K562 (cell line): Measurements from ENCODE around the gene CD46. TPM values are rescaled to one million over a fixed set of nuclear protein-coding genes. Genes with fewer than 3 reads are reported as not detected.
A peak's percentile ranks its signal among the peaks of the same experiment; 100 is the strongest.

Experiments
- ATAC-seq: fragments of 200-7000 bp; cut with Tn5 transposase; 3 replicates; pipeline ENCODE4 v1.9.1; 2020; ENCODE audit warnings: moderate library complexity
- BruUV-seq: library from RNA; stranded (reverse); fragments of 400-500 nt; replicated peaks from 2 replicates; lab custom pipeline; 2021; lab: Mats Ljungman, UMichigan
- CTCF ChIA-PET: fragments of 300-600 bp; formaldehyde crosslinking; extraction: SDS; loops from one replicate; lab custom pipeline; 2021; ENCODE audit warnings: low intra/inter-chr PET ratio; lab: Yijun Ruan, JAX
- POLR2A ChIA-PET: fragments of 300-600, 350-650 bp; sonication (Branson Sonifier 250); formaldehyde crosslinking; extraction: SDS; loops from one replicate; lab custom pipeline; 2021; ENCODE audit warnings: antibody characterized with exemption, inconsistent platforms; lab: Yijun Ruan, JAX
- DNase-seq, 4 experiments: peaks; one replicate each; pipeline versions ENCODE4 v3.0.0 to v3.0.0-alpha.2; 2011 to 2018; ENCODE audit warnings: low spot score in 3 of 4, mixed read lengths in 3 of 4; ENCODE audit errors: extremely low read depth in 1 of 4
- FAIRE-seq: peaks from 2 replicates; lab custom pipeline; 2011; peaks lifted over from hg19 to GRCh38; lab: Jason Lieb, UNC
- H2AFZ ChIP-seq: 2 replicates; pipeline ENCODE4 v1.6.0; 2011; ENCODE audit warnings: low read depth, low read length, control low read depth, inconsistent platforms
- H3K27ac ChIP-seq: fragments of 200-600 bp; 3 replicates; pipeline ENCODE4 v1.8.0; 2011; ENCODE audit warnings: low read depth, mild to moderate bottlenecking, control low read depth, inconsistent platforms, low read length, moderate library complexity, mixed read lengths; ENCODE audit errors: extremely low read depth
- H3K27me3 ChIP-seq, 2 experiments: fragments of 300-600 bp in 1 of 2; 2 replicates in 1 of 2; 3 replicates in 1 of 2; pipeline versions ENCODE4 v1.6.0 to v1.8.0; 2011; ENCODE audit warnings: inconsistent platforms in 2 of 2, low read length in 2 of 2, mild to moderate bottlenecking in 1 of 2, mixed read lengths in 1 of 2, moderate library complexity in 1 of 2; ENCODE audit not compliant: control insufficient read depth in 2 of 2, insufficient read depth in 2 of 2
- H3K36me3 ChIP-seq: fragments of 300-600 bp; 3 replicates; pipeline ENCODE4 v1.8.0; 2011; ENCODE audit warnings: mild to moderate bottlenecking, low read length, inconsistent platforms; ENCODE audit not compliant: control insufficient read depth, insufficient read depth
- H3K4me1 ChIP-seq, 2 experiments: fragments of 200-600 bp in 1 of 2; replicated peaks in 1 of 2; 2 replicates in 1 of 2; 3 replicates in 1 of 2; pipeline versions ENCODE4 v1.5.1 to v1.8.0; 2011; ENCODE audit warnings: inconsistent platforms in 2 of 2, low read length in 2 of 2, mild to moderate bottlenecking in 1 of 2, mixed read lengths in 1 of 2, moderate library complexity in 1 of 2; ENCODE audit not compliant: control insufficient read depth in 2 of 2, insufficient read depth in 2 of 2
- H3K4me2 ChIP-seq: 2 replicates; pipeline ENCODE4 v1.6.1; 2011; ENCODE audit warnings: low read length, control low read depth, inconsistent platforms, mixed read lengths; ENCODE audit not compliant: insufficient read depth
- H3K4me3 ChIP-seq: fragments of 200-600 bp; sonication (generic), shearing (Covaris generic); 2 replicates; pipeline ENCODE4 v1.5.1; 2016; ENCODE audit warnings: control low read depth, inconsistent platforms
- H3K79me2 ChIP-seq: fragments of 200-600 bp; 3 replicates; pipeline ENCODE4 v1.8.0; 2011; ENCODE audit warnings: low read length, inconsistent platforms; ENCODE audit not compliant: control insufficient read depth, insufficient read depth
- H3K9ac ChIP-seq, 2 experiments: 2 replicates each; pipeline versions ENCODE4 v1.6.0 to v1.6.1; 2011; ENCODE audit warnings: low read depth in 2 of 2, low read length in 2 of 2, control low read depth in 1 of 2, inconsistent platforms in 1 of 2, mild to moderate bottlenecking in 1 of 2, mixed read lengths in 1 of 2; ENCODE audit not compliant: insufficient read depth in 1 of 2
- H3K9me1 ChIP-seq: one replicate; pipeline ENCODE4 v1.6.0; 2011; ENCODE audit warnings: inconsistent platforms, mild to moderate bottlenecking, low read length, moderate library complexity; ENCODE audit not compliant: control insufficient read depth, insufficient read depth
- H3K9me3 ChIP-seq: replicated peaks from 2 replicates; pipeline ENCODE4 v1.5.1; 2011; ENCODE audit warnings: low read depth, low read length, inconsistent platforms; ENCODE audit not compliant: control insufficient read depth, insufficient read depth
- H4K20me1 ChIP-seq: replicated peaks from 2 replicates; pipeline ENCODE4 v1.6.1; 2011; ENCODE audit warnings: low read length, inconsistent platforms, mixed read lengths; ENCODE audit not compliant: control insufficient read depth, insufficient read depth
- ATF7 ChIP-seq: fragments of 450-650 bp; IDR thresholded peaks from 2 replicates; pipeline ENCODE4 v1.7.1; 2014; ENCODE audit warnings: mild to moderate bottlenecking, moderate library complexity
- CTBP1 ChIP-seq: fragments of 450-650 bp; IDR thresholded peaks from 2 replicates; pipeline ENCODE4 v1.6.1; 2016; ENCODE audit warnings: borderline replicate concordance
- GTF2E2 ChIP-seq: fragments of 200-800 bp; sonication (Bioruptor generic); IDR thresholded peaks from 2 replicates; pipeline ENCODE4 v1.6.1; 2016; ENCODE audit warnings: missing genetic modification characterization, missing compliant biosample characterization
- HDAC1 ChIP-seq, 2 experiments: fragments of 450-650 bp; IDR thresholded peaks; 2 replicates each; pipeline ENCODE4 v1.6.1; 2016 to 2017; ENCODE audit warnings: inconsistent platforms in 1 of 2, mild to moderate bottlenecking in 1 of 2, moderate library complexity in 1 of 2
- MTA1 ChIP-seq: fragments of 450-650 bp; IDR thresholded peaks from 2 replicates; pipeline ENCODE4 v1.6.1; 2017; ENCODE audit warnings: borderline replicate concordance
- NKRF ChIP-seq: fragments of 450-650 bp; IDR thresholded peaks from 2 replicates; pipeline ENCODE4 v1.6.1; 2016; ENCODE audit warnings: borderline replicate concordance
- VEZF1 ChIP-seq: fragments of 200-800 bp; sonication (Bioruptor generic); IDR thresholded peaks from 2 replicates; pipeline ENCODE4 v1.6.1; 2017; ENCODE audit warnings: missing genetic modification characterization, missing compliant biosample characterization
- ZBTB12 ChIP-seq: fragments of 250-450 bp; sonication (Bioruptor Pico); IDR thresholded peaks from 2 replicates; pipeline ENCODE4 v1.4.0; 2020
- ZBTB8A ChIP-seq: fragments of 450-650 bp; IDR thresholded peaks from 2 replicates; pipeline ENCODE4 v1.6.1; 2018; ENCODE audit warnings: mild to moderate bottlenecking, moderate library complexity; ENCODE audit not compliant: partially characterized antibody
- ZNF280B ChIP-seq: fragments of 250-450 bp; sonication (Bioruptor Pico); IDR thresholded peaks from 2 replicates; pipeline ENCODE4 v1.5.1; 2021; ENCODE audit warnings: mild to moderate bottlenecking
- ZNF512 ChIP-seq: IDR thresholded peaks from 2 replicates; pipeline ENCODE4 v1.6.1; 2016; ENCODE audit warnings: missing genetic modification characterization, missing compliant biosample characterization
- WGBS: fragments of 100-300 bp; shearing (Covaris generic); methylation state at CpG from one replicate; pipeline ENCODE4 v1.1.6; 2016; ENCODE audit warnings: low coverage, mixed read lengths; ENCODE audit not compliant: insufficient coverage; ENCODE audit errors: missing lambda C conversion rate; 5-methylcytosine and 5-hydroxymethylcytosine counted together
- in situ Hi-C: fragments of 300-500 bp; cut with MboI; formaldehyde crosslinking; loops from 4 replicates; pipeline ENCODE4 v1.15.0; 2018; ENCODE audit warnings: inconsistent platforms, mixed read lengths
- intact Hi-C: fragments of 100-400 bp; cut with micrococcal nuclease; formaldehyde crosslinking; loops from 2 replicates; pipeline ENCODE4 v1.14.2; 2022
- polyA plus RNA-seq, 8 experiments: library from polyadenylated mRNA; depleted of rRNA in 4 of 8; stranded (reverse) in 5 of 8; unstranded in 3 of 8; fragments of >200 nt; fragmentation: Nextera tagmentation in 2 of 8; fragmentation: Illumina TruSeq in 1 of 8; extraction: Ambion mirVana in 2 of 8; extraction: Trizol in 1 of 8; gene quantifications; 2 replicates each; pipeline versions ENCODE4 v1.2.1 to v1.2.3, GENCODE V29; 2011 to 2014; ENCODE audit warnings: inconsistent platforms in 1 of 8, missing spikeins in 1 of 8
- total RNA-seq, 7 experiments: library from RNA; depleted of rRNA in 6 of 7; stranded (reverse); fragments of >200 nt in 6 of 7; fragmentation: Illumina TruSeq in 2 of 7; extraction: Trizol in 2 of 7; gene quantifications; 2 replicates each; pipeline versions ENCODE4 v1.2.1 to v1.2.3, GENCODE V29; 2011 to 2021; ENCODE audit warnings: low replicate concordance in 1 of 7

CD46 gene
- total and polyA plus RNA-seq, 9 of the 15 experiments (the other 6 are each of a cell fraction or from before 2014, with no cell fraction given) = 87.9 to 374 (median 156) TPM

- intact Hi-C loops = loop anchor here (5.0 kb wide), 1 partner anchor 103 kb away; the partner anchor contains the start of gene CR1L
- TF ChIP-seq ZNF512 (tag) = no peak
- no peak for TF ChIP-seq ZNF280B (CRISPR knock-in tag)
- TF ChIP-seq MTA1 = 0 out of 2 replicates have a peak, but pooled peaks have one; percentile 11
- TF ChIP-seq GTF2E2 = peak; percentile 58; the same call in 1 of the 2 replicates
- TF ChIP-seq CTBP1 = no peak
- no peak for TF ChIP-seq ZBTB8A
- no peak for TF ChIP-seq HDAC1 (IDR thresholded peaks at IDR 0.05)
- TF ChIP-seq VEZF1 (CRISPR knock-in tag) = 0 out of 2 replicates have a peak, but pooled peaks have one; percentile 13
- TF ChIP-seq ZBTB12 (CRISPR knock-in tag) = no peak
- peak; percentile 18; the same call in 1 of the 2 replicates for TF ChIP-seq NKRF
- TF ChIP-seq ATF7 = no peak
Measured at GRCh38 chr1:207750631-207751305, 1.1 kb upstream of the CD46 start.

More at GRCh38 chr1:207750631-207751305, 1.1 kb upstream of the CD46 start:
- in situ Hi-C loops = no loop called here
- CTCF ChIA-PET = no interaction called here
- peaks cover 9% of the 10 kb centered on the region; the same call in 2 of the 3 replicates for H3K36me3 ChIP-seq
- POLR2A ChIA-PET = interaction anchor here (0.7 to 2.0 kb wide), 2 partner anchors 13 to 1167 kb away, joined by 3 to 13 read pairs; no protein-coding TSS in a partner anchor
- peak in 1 of 4 experiments; percentile 44 for DNase-seq
- H3K9me3 ChIP-seq = no peaks in the 10 kb centered on the region
- H3K9ac ChIP-seq = peak overlapping the region; percentile 83 to 99
- H3K4me2 ChIP-seq = peak overlapping the region; percentile 95
- H3K4me3 ChIP-seq = peak overlapping the region; percentile 92
- no peak for FAIRE-seq
- H2AFZ ChIP-seq = no peak overlapping the region
- H3K79me2 ChIP-seq = peaks cover 79% of the 10 kb centered on the region
- peaks cover 33 to 61% of the 10 kb centered on the region in 2 experiments for H3K4me1 ChIP-seq
- peak overlapping the region; percentile 80 for H3K27ac ChIP-seq
- no peaks in the 10 kb centered on the region for H3K9me1 ChIP-seq
- 2% methylated on average over 5 of the region's 5 CpGs for WGBS
- peaks cover 27% of the 10 kb centered on the region; the same call in 1 of the 2 replicates for H4K20me1 ChIP-seq
- ATAC-seq = no peak
- no peaks in the 10 kb centered on the region for H3K27me3 ChIP-seq
- no TSS peak for BruUV-seq
